Adipocyte (in vitro differentiated cells): ENCODE results near the gene IDH3G.
A peak's percentile ranks its signal among the peaks of the same experiment; 100 is the strongest.

Experiments
- DNase-seq: peaks from one replicate; pipeline ENCODE4 v3.0.0-alpha.2; 2015; ENCODE audit warnings: low read depth
- H3K27me3 ChIP-seq: replicated peaks from 2 replicates; pipeline ENCODE4 v1.7.0; 2013; ENCODE audit warnings: mild to moderate bottlenecking, low read length, moderate library complexity; ENCODE audit not compliant: control insufficient read depth, insufficient read depth
- H3K36me3 ChIP-seq: 2 replicates; pipeline ENCODE4 v1.7.0; 2013; ENCODE audit warnings: low read length, mild to moderate bottlenecking, moderate library complexity; ENCODE audit not compliant: control insufficient read depth, insufficient read depth, severe bottlenecking
- H3K4me1 ChIP-seq: 2 replicates; pipeline ENCODE4 v1.7.0; 2013; ENCODE audit warnings: mild to moderate bottlenecking, low read length, moderate library complexity; ENCODE audit not compliant: control insufficient read depth, insufficient read depth
- H3K4me3 ChIP-seq: 2 replicates; pipeline ENCODE4 v1.7.0; 2013; ENCODE audit warnings: mild to moderate bottlenecking, low read length, moderate library complexity
- H3K9ac ChIP-seq: 2 replicates; pipeline ENCODE4 v1.7.0; 2013; ENCODE audit warnings: mild to moderate bottlenecking, low read length, moderate library complexity
- H3K9me3 ChIP-seq: 2 replicates; pipeline ENCODE4 v1.7.0; 2013; ENCODE audit warnings: mild to moderate bottlenecking, low read length, moderate library complexity; ENCODE audit not compliant: control insufficient read depth

The IDH3G gene

DNA sequence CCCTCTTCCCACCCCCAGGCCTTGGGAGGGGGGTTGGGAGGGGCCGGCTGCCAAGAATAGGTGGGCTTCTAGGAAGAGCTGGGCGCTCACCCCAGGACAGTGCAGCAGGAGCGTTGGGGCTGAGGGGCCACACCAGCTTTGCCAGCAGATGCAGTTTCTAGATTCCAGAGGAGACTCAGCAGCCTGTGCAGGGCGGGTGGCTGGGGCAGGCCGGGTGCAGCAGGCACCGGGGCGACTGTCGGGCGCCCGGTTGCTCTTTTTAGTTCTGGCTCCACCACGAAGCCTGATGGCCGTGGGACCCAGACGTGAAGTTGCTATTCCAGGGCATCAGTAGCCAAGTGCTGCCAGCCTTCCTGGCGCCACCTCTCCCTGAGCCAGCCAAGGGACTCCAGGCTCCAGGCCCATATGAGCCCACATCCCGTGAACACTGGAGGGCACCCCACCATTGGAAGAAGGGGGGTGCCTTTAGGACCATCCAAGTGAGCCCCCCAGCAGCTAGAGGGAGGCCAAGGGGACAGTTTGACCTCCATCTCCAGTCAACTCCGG is 6.1 kb upstream of the IDH3G start:
- no peak for DNase-seq
- Histone ChIP-seq H3K36me3 (peaks cover 22% of the 10 kb centered on the region), H3K4me3 (no peak overlapping the region)

DNA sequence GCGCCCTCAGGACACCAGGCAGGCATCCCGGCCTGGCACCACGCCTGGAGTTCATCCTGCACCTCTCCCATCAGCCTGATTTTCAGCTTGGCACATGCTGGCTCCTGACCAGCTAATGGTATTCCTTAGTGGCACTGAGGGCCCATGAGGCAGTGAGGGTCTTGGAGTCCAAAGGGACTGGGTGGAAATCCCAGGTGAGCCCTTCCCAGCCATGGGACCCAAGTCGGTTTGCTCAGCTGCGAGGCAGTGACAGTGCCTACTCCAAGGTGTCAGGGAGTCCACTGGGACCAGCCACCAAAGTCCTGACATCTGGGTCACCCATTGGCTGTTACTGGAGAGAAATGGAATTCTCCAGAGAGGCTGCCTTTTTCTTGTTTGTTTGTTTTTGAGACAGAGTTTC is 5.2 kb upstream of the IDH3G start:
- no peak overlapping the region for H3K4me3 ChIP-seq
- peaks cover 5% of the 10 kb centered on the region for H3K27me3 ChIP-seq
- no peak for DNase-seq
- H3K36me3 ChIP-seq, result peaks cover 22% of the 10 kb centered on the region
- H3K9me3 ChIP-seq, result peaks cover 5% of the 10 kb centered on the region
- no peak overlapping the region for H3K9ac ChIP-seq
- peaks cover 11% of the 10 kb centered on the region for H3K4me1 ChIP-seq

More for the DNA sequence above, 6.1 kb upstream of the IDH3G start:
- Histone ChIP-seq H3K9me3 (peaks cover 5% of the 10 kb centered on the region), H3K4me1 (peaks cover 11% of the 10 kb centered on the region), H3K9ac (no peak overlapping the region), H3K27me3 (peaks cover 5% of the 10 kb centered on the region)

- Histone ChIP-seq H3K4me1 (peaks cover 17% of the 10 kb centered on the region), H3K9me3 (peaks cover 5% of the 10 kb centered on the region), H3K4me3 (no peak overlapping the region), H3K27me3 (peaks cover 5% of the 10 kb centered on the region), H3K36me3 (peaks cover 22% of the 10 kb centered on the region), H3K9ac (no peak overlapping the region)
- no peak for DNase-seq
Observed at GRCh38 chrX:153797415-153798015, 3.3 kb upstream of the IDH3G start.

GRCh38 chrX:153794897-153795816 is 982 bp upstream of the IDH3G start:
- peak; percentile 26 for DNase-seq
- peaks cover 5% of the 10 kb centered on the region for H3K9me3 ChIP-seq
- peaks cover 22% of the 10 kb centered on the region for H3K36me3 ChIP-seq
- peaks cover 18% of the 10 kb centered on the region for H3K4me1 ChIP-seq
- no peaks in the 10 kb centered on the region for H3K27me3 ChIP-seq
- H3K4me3 ChIP-seq, result peak overlapping the region; percentile 87
- H3K9ac ChIP-seq, result peak overlapping the region; percentile 91

DNA sequence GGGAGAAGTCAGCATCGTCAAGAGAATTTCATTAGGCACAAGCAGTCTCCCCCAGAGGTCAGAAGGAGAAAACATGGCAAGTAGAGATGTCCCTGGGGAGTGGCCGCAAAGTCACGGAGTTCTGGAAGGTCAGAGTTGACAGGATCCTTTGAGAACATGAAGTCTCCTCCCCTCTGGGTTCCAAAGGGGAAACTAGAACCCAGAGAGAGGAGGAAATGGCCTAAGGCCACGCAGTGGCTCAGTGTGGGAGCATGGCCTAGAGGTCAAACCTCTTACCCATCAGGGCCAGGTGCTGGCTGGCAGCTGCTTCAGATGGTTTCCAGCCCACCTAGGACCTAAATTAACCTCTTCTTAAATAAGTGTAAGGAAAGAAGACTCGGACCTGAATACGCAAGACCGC is 884 bp downstream of the IDH3G start:
- H3K4me3 ChIP-seq, result peak overlapping the region; percentile 87
- H3K9me3 ChIP-seq, result peaks cover 5% of the 10 kb centered on the region
- DNase-seq, result peak; percentile 30
- H3K9ac ChIP-seq, result peak overlapping the region; percentile 92
- H3K4me1 ChIP-seq, result peaks cover 18% of the 10 kb centered on the region
- no peaks in the 10 kb centered on the region for H3K27me3 ChIP-seq
- H3K36me3 ChIP-seq, result peaks cover 16% of the 10 kb centered on the region

DNA sequence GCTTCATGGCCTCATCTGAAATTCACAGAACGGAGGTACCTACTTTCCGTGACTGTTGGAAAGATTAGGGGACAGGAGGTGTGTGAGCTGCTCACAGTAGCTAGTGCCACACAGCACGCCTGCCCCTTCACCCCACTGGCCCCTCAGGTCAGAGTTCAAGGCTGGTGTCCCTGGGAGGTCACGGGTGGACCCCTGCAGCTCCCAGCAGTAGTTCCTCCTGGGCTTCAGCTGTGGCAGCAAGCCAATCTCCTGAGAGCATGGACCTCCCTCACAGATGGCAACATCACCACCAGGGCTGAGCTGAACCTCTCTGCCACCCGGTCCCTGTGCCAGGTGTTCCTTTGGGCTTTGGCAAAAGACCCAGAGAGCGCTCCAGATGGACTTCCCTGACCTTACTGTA is 1.8 kb downstream of the IDH3G start:
- H3K4me3 ChIP-seq, result no peak overlapping the region
- DNase-seq, result no peak
- H3K9ac ChIP-seq, result no peak overlapping the region
- H3K36me3 ChIP-seq, result peaks cover 11% of the 10 kb centered on the region
- no peaks in the 10 kb centered on the region for H3K27me3 ChIP-seq
- peaks cover 2% of the 10 kb centered on the region for H3K9me3 ChIP-seq
- H3K4me1 ChIP-seq, result peaks cover 18% of the 10 kb centered on the region

DNA sequence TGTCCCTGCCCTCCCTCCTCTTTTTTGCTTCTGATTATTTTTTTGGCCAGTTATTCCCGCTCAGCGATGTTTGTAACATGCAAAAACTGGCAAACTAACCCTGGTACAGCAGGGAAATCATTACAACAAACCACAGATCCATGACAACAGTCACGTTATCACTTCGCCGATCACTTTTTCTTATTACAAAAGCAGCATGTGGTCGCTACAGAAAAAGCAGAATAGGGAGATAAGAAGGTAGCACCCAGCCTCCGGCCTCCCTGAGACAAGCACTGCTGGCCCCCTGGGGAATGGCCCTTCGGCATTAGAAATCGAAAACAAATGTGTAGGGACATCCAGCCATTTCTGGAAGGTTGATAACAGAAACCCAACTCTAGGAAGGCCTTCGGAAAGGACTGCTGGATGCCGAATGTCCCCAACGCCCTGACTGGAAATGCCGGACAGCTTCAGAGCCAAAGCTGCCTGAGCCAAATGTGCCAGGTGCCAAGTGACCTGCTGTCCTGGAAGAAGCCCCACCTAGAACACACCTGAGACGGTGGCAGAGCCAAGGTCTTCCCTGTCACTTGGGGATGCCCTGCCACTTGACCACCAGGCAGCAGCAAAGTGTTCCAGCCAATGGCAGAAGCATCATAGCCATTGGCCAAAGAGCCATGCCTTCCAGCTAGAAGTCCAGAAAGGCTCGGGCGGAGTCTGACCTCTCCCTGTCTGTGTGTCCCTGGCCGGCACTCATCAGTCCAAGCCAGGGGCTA is 2.9 kb downstream of the IDH3G start:
- no peak overlapping the region for H3K4me3 ChIP-seq
- no peak for DNase-seq
- H3K27me3 ChIP-seq, result no peaks in the 10 kb centered on the region
- peaks cover 9% of the 10 kb centered on the region for H3K36me3 ChIP-seq
- H3K9ac ChIP-seq, result no peak overlapping the region
- H3K4me1 ChIP-seq, result peaks cover 16% of the 10 kb centered on the region
- no peaks in the 10 kb centered on the region for H3K9me3 ChIP-seq

GRCh38 chrX:153789654-153790053 is 4.5 kb downstream of the IDH3G start:
- Histone ChIP-seq H3K9me3 (no peaks in the 10 kb centered on the region), H3K4me1 (peaks cover 7% of the 10 kb centered on the region), H3K9ac (no peak overlapping the region), H3K4me3 (no peak overlapping the region), H3K27me3 (no peaks in the 10 kb centered on the region), H3K36me3 (peaks cover 20% of the 10 kb centered on the region)
- no peak for DNase-seq

GRCh38 chrX:153786669-153787068 is 7.5 kb downstream of the IDH3G start:
- no peaks in the 10 kb centered on the region for H3K9me3 ChIP-seq
- no peak overlapping the region for H3K4me3 ChIP-seq
- no peaks in the 10 kb centered on the region for H3K4me1 ChIP-seq
- peaks cover 20% of the 10 kb centered on the region for H3K36me3 ChIP-seq
- H3K27me3 ChIP-seq, result no peaks in the 10 kb centered on the region
- no peak for DNase-seq
- no peak overlapping the region for H3K9ac ChIP-seq

DNA sequence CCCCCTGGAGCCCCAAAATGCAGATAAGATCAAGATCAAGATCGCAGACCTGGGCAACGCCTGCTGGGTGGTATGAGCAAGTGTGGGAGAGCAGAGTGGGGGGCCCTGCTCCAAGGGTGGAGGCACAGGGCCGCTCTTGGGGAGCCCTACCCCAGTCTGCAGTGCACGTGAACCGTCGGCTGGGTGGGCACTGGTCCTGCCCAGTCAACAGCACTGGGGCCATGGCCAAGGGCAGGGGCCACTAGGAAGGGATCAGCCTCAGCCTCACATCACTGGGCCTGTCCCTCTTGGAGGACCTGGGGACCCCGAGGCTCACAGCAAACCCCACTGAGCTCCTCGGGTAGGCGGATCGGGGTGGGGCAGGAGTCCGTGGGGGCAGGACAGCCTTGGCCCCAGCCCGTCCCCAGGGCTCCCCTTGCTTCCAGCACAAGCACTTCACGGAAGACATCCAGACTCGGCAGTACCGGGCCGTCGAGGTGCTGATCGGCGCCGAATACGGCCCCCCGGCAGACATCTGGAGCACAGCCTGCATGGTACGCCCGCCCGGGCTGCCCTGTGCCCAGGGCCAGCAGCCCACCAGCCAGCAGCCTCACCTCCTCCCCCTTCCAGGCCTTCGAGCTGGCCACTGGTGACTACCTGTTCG is 9.7 kb downstream of the IDH3G start:
- H3K36me3 ChIP-seq, result peaks cover 16% of the 10 kb centered on the region
- H3K9ac ChIP-seq, result no peak overlapping the region
- H3K4me3 ChIP-seq, result no peak overlapping the region
- H3K27me3 ChIP-seq, result no peaks in the 10 kb centered on the region
- no peak for DNase-seq
- peaks cover 3% of the 10 kb centered on the region for H3K4me1 ChIP-seq
- H3K9me3 ChIP-seq, result no peaks in the 10 kb centered on the region
